ENCODE data around the gene SPARCL1.
"Not testable (repeated sequence)": the region's sequence is repeated elsewhere in the genome, so short reads cannot be mapped to it uniquely, and the experiment has no call there.

SPARCL1 gene

DNA sequence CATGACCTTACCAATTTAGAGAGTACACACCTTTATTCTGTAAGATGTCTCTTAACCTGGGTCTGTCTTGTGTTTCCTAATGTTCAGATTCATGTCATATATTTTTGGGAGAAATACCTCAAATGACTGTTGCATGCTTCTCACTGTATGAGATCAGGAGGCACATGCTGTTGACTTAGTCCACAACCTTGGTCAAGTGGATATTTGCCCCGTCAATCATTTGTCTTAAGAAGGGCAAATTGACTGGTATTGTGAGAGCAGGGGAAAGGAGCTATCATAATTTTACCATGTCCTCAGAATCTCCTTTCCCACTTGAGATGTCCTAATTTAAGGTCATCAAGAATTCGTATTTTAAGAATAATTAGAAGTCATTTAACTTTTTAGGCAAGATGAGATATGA is 95.8 kb downstream of the SPARCL1 start:
- DNase-seq, result no peak

- DNase-seq, result no peak
Measured at GRCh38 chr4:87430038-87430437, 99.1 kb downstream of the SPARCL1 start.

GRCh38 chr4:87428979-87429378 is 100.2 kb downstream of the SPARCL1 start:
- no peak for DNase-seq

DNA sequence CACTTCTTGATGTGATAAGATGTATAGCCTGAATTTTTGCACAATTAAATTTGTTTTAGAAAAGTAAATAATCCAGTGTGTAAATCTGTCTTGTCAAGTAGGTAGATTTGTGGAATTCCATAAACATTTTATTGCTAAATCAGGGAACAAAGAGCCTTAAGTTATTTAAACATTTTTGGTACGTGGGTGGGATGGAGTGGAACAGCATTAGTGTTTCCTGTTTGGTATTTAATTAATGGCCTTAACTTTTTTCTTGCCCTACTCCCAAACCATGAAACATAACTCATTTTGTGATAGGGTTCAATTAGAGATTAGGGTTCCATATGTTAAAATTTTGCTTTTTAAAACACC is 101.7 kb downstream of the SPARCL1 start:
- no peak for DNase-seq

- no peak for DNase-seq
Measured at GRCh38 chr4:87426865-87427517, 102.2 kb downstream of the SPARCL1 start.

DNA sequence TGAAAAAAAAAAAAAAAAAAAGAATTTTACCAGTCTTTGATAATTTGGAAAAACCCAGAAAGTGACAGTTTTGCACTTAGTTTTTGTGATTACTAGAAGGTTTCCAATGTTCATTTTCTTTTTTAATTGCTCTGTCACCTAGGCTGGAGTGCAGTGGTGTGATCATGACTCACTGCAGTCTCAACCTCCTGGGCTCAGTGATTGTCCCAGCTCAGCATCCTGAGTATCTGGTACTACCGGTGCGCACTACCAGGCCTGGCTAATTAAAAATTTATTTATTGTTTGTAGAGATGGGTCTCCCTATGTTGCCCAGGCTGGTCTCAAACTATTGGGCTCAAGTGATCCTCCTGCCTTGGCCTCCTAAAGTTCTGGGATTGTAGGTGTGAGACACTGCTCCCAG is 103.5 kb downstream of the SPARCL1 start:
- DNase-seq, result no peak

GRCh38 chr4:87424099-87424543 is 105.1 kb downstream of the SPARCL1 start:
- DNase-seq, result not testable (repeated sequence)
